Smooth muscle cell of the brain vasculature (primary cell): ENCODE data around the gene CCDC170.

Source experiments
- DNase-seq: peaks from one replicate; pipeline ENCODE4 v3.0.0-alpha.2; 2012; ENCODE audit warnings: low read depth, low spot score

Gene CCDC170

GRCh38 chr6:151546941-151547659, 53.3 kb downstream of the CCDC170 start:
- no peak for DNase-seq

DNA sequence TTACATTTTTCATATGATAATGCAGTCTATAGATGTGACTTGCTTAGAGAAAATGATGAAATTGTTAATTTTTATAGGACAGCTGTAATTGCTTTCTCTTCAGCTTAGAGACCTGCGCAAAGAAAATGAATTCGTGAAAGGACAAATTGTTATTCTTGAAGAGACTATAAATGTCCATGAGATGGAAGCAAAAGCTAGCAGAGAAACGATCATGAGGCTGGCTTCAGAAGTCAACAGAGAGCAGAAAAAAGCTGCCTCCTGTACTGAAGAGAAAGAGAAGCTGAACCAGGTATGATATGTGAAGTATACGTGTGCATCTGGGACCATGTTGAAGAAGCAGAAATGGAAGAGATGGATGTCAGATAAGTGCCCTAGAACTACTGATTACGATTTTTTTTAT, 54.4 kb downstream of the CCDC170 start:
- no peak for DNase-seq

DNA sequence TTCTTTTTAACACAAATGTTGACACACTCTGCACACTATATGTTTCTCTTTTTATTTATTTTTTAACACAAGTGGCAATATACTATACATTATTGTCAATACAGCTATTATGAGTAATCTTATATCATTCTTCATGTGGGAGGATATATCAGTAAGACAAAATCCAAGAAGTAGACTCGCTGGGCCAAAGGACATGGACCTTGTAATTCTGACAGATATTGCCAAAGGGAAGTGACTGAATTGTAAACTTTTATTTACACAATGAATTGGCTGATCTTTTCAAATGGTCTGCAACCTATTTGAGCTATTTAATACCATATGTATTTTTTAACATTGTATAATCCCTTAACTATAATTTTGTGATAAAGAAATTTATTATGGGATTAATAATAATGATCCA, 56.0 kb downstream of the CCDC170 start:
- no peak for DNase-seq

DNA sequence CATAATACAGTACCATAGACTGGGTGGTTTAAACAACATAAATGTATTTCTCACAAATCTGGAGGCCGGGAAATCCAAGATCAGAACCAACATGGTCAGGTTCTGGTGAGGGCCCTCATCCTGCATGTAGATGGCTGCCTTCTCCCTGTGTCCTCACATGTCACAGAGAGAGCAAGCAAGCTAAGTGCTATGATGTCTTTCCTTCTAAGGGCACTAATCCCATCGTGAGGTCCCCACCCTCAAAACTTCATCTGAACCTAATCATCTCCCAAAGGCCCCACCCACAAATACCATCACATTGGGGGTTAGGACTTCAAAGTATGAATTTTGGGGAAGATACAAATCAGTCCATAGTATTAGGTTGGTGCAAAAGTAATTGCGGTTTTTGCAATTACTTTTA, 56.8 kb downstream of the CCDC170 start:
- DNase-seq, result no peak

- no peak for DNase-seq
Observed at GRCh38 chr6:151551223-151551857, 57.5 kb downstream of the CCDC170 start.

GRCh38 chr6:151553416-151554165, 59.8 kb downstream of the CCDC170 start:
- DNase-seq, result no peak

DNA sequence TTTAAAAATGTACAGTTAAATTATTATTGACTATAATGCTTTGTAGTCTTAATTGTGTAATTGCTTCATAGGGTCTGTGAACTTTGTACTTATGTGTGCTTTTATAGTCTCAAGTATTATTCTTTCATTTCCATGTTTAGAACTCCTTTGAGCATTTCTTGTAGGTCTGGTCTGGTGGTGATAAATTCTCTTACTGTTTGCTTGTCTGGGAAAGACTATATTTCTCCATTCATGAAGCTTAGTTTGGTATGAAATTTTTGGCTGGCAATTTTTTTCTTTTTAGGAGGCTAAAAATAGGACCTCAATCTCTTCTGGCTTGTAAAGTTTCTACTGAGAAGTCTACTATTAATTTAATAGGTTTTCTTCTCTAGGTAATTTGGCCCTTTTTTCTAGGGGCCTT, 67.4 kb downstream of the CCDC170 start:
- DNase-seq, result no peak

DNA sequence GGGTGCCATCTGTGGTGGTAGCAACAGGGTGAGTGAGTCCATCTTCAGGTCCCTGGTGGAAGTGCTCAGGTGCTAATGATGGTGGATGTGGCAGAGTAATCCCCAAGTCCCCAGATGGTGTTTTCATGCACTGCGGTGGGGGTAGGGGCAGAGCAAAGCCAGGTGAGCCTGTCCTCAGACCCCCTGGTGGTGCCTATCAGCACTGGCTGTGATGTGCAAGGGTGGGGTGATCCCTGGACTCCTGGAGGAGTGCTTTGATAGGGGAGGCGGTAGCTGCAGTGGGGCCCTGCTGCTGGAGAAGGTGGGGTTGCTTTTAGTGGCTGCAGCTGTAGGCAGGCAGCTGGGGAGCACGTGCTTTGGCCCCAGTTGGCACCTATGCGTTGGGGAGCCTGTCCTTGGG, 70.8 kb downstream of the CCDC170 start:
- no peak for DNase-seq

DNA sequence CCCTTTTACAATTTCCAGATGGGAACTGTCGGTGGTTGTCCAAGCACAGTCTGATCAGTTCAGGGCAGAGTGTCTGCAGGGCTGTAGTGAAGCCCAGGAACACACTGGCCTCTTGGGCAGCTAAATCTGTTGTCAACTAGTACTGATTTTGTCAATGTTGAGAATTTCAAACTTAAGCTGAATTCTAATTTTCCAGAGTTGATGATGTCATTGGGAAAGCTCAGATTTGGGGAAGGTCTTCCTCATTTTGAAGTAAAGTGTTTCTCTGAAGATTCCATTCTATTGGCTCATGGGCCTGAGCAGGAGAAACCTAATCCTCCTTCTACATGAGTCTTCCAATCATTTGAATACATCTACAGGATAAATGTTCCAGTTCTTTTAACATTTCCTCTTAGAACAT, 72.1 kb downstream of the CCDC170 start:
- DNase-seq, result no peak

DNA sequence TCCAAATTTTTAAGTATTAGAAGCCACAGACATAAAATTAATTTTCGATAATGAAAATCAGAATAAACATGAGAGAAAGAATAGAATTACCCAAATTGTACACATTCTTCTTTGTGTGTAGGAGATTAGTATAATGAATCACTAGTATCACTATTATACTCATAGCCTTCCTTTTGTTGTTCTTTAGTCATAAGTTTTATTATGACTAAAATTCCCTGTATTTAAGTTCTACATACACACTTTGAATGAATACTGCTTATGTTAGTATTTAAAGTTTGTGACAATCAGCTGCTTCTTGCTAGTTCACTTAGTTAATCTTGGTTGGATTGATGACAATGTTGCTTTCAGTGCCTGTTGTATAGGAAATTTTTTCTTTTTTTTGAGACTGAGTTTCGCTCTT, 72.7 kb downstream of the CCDC170 start:
- DNase-seq, result no peak

DNA sequence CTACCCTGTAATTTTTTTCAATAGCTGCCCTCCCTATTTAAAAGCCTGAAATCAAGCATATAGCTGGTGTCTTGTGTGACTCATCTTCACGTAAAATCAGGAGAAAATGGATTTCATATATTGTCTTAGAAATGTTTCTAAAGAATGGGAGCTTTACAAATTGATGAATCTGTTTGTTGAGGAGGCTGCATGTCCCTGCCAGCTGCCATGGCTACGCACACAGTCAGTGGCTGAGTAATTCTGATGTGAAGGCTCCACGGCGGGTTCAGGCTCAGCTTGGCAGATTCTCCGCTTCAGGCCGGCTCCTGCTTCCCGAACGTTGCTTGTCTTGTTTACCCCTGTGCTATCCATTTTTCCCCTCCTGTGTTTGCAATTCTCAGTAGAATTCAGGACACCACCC, 82.8 kb downstream of the CCDC170 start:
- no peak for DNase-seq

DNA sequence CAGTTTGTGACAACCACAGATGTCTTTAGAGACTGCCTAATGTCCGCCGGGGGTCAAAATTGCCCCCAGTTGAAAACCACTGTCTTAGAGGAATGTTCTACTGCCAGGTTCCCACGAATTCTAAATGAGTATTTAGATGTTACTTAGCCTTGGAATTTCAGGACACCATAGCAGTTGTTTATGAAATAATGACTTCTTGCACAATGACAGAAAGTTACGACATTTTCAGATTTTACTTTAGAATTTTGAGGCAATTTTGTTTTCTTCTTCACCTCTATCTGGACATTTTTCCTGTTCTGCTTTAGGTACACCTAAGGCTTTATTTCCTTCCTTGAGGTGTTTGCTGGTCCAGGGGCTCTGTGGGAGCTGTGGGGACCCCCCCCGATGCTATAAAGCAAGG, 83.4 kb downstream of the CCDC170 start:
- no peak for DNase-seq

DNA sequence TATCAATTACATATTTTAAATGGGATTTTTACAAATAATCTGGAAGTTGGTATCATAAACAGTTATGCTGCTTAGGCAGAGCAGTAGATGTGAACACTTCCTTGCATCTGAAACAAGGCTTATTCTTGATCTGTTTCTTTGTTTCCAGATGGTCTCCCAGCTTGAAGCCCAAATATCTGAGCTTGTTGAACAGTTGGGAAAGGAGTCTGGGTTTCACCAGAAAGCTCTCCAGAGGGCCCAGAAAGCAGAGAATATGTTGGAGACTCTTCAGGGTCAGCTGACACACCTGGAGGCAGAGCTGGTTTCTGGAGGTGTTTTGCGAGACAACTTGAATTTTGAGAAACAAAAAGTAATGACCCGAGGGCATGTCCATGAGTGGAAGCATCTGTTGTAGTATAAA, 91.9 kb downstream of the CCDC170 start:
- DNase-seq, result no peak

DNA sequence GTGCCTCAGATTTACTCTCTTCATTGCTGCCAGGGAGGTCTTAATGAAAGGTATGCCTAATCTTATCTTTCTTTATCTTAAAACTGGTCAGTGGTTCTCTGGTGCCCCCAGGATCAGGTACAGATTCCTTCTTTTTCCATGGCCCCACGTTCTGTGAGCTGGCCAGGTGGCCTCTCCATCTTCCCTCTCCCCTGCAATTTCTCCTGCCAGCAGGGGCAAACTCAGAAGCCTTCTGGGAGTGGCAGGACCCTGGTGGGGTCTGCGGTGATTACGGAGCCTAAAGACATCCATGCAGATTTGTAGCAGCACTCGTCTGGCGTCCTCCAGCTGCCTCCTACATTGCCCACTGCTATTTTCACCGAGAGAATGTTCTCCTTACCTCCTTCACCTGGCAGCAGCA, 95.8 kb downstream of the CCDC170 start:
- DNase-seq, result no peak

DNA sequence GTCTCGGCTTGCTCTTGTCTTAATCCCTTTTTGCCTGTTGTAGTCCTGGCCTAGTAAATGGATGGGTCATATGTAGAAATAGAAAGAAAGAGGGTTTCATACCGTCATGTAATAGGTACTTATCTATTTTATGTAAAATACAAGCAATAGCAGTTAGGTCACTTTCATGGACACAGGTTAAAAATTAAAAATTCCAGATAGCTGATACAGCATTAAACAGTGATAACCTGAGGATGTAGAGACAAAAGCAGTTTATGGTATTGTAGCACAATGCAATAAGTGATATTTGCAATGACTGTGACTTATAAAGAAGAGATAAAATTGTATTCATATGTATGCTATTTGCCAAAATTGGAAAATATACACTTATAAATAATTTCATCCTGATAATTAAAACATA, 96.9 kb downstream of the CCDC170 start:
- no peak for DNase-seq

GRCh38 chr6:151592449-151593159, 98.8 kb downstream of the CCDC170 start:
- DNase-seq, result no peak

GRCh38 chr6:151609146-151609902, 115.5 kb downstream of the CCDC170 start:
- no peak for DNase-seq

DNA sequence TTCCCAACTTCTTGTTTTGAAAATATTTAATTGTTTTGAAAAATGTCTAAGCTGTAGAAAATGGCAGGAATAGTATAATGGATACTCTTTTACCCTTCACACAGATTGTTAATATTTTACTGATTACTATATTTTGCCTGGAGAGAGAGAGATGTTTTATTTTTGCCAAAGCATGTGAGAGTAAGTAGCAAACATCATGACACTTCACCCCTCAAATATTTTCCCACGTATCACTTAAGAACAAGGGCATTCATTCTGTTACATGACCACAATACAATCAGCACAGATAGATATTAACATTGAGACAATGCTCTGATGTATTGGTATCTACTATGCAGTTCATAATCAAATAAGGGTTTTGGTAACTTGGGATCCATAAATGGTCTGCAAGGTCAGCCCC, 116.5 kb downstream of the CCDC170 start:
- no peak for DNase-seq

- DNase-seq, result no peak
Observed at GRCh38 chr6:151614630-151615029, 120.8 kb downstream of the CCDC170 start.

GRCh38 chr6:151616091-151616513, 122.3 kb downstream of the CCDC170 start:
- DNase-seq, result no peak

DNA sequence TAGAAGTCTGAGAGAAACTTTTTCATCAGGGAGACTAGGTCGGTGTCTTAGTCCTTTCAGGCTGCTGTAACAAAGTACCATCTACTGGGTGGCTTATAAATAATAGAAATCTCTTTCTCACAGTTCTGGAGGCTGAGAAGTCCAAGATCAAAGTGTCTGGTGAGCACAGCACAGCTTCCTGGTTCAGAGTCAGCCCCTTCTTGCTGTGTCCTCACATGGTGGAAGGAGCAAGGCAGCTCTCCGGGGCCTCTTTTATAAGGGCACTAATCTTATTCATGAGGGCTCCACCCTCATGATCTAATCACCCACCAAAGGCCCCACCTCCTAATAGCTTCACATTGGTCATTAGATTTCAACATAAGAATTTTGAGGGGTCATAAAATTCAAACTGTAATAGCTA, 122.8 kb downstream of the CCDC170 start:
- no peak for DNase-seq
